ENCODE data around the gene RFC1.

The RFC1 gene

DNA sequence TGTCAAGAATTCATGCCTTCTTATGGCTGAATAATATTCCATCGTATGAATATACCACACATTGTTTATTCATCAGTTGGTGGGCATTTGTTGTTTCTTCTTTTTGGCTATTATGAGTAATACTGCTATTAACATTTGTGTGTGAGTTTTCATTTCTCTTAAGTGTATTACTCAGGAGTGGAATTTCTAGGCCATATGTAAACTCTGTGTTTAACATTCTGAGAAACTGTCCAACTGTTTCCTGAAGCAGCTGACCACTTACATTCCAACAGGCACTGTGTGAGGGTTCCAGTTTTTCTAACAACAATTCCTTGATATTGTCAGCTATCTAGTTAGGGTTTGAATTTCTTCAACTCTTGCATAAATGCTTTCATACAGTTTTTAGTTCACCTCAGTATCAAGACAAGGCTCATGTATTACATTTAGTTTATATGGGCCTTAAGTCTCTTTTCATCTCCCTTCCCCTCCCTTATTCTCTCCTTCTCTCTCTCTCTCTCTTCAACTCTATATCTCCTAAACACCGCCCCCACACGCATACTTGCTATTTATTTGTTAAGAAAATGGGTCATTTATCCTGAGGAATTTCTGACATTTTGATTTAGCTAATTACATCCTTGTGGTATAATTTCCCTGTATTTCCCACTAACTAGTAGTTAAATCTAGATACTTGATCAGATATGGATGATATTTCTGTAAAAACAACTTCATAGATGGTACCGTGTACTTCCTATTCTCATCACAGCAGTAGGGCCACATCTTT lies 106.4 kb downstream of the RFC1 start:
- no peak for FAIRE-seq
- DNase-seq (ENCODE audit: insufficient read length, low spot score): no peak
- TF ChIP-seq SPI1 (IDR thresholded peaks at IDR 0.05; ENCODE audit: low read depth, low read length): no peak
- no peak for TF ChIP-seq POLR2AphosphoS5 (IDR thresholded peaks at IDR 0.05; ENCODE audit: low read depth, low read length)
- no peak for TF ChIP-seq POLR2A (IDR thresholded peaks at IDR 0.05; ENCODE audit: low read depth, low read length)

DNA sequence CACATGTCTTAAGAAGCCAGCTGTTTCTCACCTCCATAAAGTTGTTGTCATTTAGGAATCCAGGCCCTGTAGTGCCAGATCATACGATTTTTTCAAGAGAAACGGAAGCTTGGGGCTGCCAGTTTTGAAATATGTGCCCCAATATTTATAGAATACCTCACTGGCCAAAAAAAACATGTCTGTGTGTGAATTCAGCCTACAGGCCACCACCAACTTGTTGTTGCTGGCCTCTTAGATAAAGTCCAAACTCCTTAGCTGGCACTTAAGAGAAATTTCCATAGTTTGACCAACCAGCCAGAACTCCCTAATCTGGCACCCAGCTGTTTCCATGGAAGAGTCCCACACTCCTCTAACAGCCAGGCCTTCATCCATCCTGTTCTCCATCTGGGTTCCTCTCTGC lies 109.7 kb downstream of the RFC1 start:
- no peak for TF ChIP-seq SPI1 (IDR thresholded peaks at IDR 0.05; ENCODE audit: low read depth, low read length)
- TF ChIP-seq POLR2AphosphoS5 (IDR thresholded peaks at IDR 0.05; ENCODE audit: low read depth, low read length): no peak
- no peak for TF ChIP-seq POLR2A (IDR thresholded peaks at IDR 0.05; ENCODE audit: low read depth, low read length)
- TF ChIP-seq PAX5 (IDR thresholded peaks at IDR 0.05; ENCODE audit: insufficient read depth, low read length, severe bottlenecking): no peak
- no peak for TF ChIP-seq POU2F2 (IDR thresholded peaks at IDR 0.05; ENCODE audit: low read depth, low read length)
- no peak for TF ChIP-seq TAF1 (IDR thresholded peaks at IDR 0.05; ENCODE audit: low read depth, low read length)
- no peak for DNase-seq (ENCODE audit: insufficient read length, low spot score)
- no peak for FAIRE-seq

DNA sequence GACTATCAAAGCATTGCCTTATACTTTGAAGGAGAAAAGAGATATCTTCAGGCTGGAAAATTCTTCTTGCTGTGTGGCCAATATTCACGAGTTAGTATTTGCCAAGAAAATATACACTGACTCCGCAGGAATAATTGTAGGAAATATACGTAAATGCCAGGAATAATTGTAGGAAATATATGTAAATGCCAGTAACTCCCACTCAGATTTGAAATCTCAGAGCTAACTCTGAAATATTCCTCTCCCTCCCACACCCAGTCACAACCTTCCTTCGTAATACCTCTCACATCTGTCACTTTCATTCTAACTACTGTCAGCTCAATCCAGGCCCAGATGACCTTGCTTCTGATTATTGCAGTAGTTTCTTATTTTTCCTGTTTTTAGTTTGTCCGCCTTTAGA lies 110.3 kb downstream of the RFC1 start:
- DNase-seq (ENCODE audit: insufficient read length, low spot score) (no peak), FAIRE-seq (peak; percentile 45)
- no peak for TF ChIP-seq PAX5 (IDR thresholded peaks at IDR 0.05; ENCODE audit: insufficient read depth, low read length, severe bottlenecking)
- TF ChIP-seq POLR2AphosphoS5 (IDR thresholded peaks at IDR 0.05; ENCODE audit: low read depth, low read length): no peak
- no peak for TF ChIP-seq TAF1 (IDR thresholded peaks at IDR 0.05; ENCODE audit: low read depth, low read length)
- no peak for TF ChIP-seq POLR2A (IDR thresholded peaks at IDR 0.05; ENCODE audit: low read depth, low read length)
- no peak for TF ChIP-seq POU2F2 (IDR thresholded peaks at IDR 0.05; ENCODE audit: low read depth, low read length)
- TF ChIP-seq SPI1 (IDR thresholded peaks at IDR 0.05; ENCODE audit: low read depth, low read length): no peak

DNA sequence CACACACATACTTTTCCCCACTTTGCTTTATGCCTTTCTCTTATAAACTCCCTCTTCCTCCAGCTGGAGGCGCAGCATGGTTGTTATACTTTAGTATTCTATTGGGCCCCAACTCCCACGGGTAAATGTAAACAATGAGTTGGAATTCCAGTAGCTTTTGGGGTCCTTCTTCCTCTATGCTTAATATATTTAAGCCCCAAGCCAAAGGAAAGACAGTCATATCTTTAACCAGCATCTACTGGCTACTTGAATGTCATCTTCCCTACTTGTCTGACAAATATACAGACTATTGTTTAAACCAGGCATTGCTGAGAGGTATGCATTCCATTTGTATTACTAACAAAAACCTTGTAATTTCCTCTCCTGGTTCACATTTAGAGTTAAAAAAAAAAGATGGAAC lies 110.9 kb downstream of the RFC1 start:
- FAIRE-seq (peak; percentile 40), DNase-seq (ENCODE audit: insufficient read length, low spot score) (no peak)
- TF ChIP-seq POU2F2 (IDR thresholded peaks at IDR 0.05; ENCODE audit: low read depth, low read length) (no peak), SPI1 (IDR thresholded peaks at IDR 0.05; ENCODE audit: low read depth, low read length) (no peak), POLR2A (IDR thresholded peaks at IDR 0.05; ENCODE audit: low read depth, low read length) (no peak), PAX5 (IDR thresholded peaks at IDR 0.05; ENCODE audit: insufficient read depth, low read length, severe bottlenecking) (no peak), POLR2AphosphoS5 (IDR thresholded peaks at IDR 0.05; ENCODE audit: low read depth, low read length) (no peak), TAF1 (IDR thresholded peaks at IDR 0.05; ENCODE audit: low read depth, low read length) (no peak)

DNA sequence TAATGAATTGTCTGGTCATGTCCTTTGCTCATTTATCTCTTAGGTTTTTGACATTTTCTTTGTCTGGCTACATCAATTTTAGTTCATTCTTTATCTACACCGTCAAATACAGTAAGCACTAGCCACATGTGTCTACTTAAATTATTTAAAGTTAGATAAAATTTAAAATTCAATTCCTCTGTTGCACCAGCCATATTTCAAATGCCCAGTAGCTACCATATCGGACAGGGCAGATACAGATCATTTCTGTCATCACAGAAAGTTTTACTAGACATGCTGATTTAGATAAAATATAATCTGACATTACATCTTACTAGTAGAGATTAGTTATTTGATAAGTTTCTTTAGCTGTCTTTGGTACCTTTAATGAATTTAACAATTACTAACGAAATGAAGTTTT lies 122.7 kb downstream of the RFC1 start:
- no peak for TF ChIP-seq POLR2AphosphoS5 (IDR thresholded peaks at IDR 0.05; ENCODE audit: low read depth, low read length)
- no peak for TF ChIP-seq PAX5 (IDR thresholded peaks at IDR 0.05; ENCODE audit: insufficient read depth, low read length, severe bottlenecking)
- no peak for TF ChIP-seq SPI1 (IDR thresholded peaks at IDR 0.05; ENCODE audit: low read depth, low read length)
- no peak for TF ChIP-seq POU2F2 (IDR thresholded peaks at IDR 0.05; ENCODE audit: low read depth, low read length)
- no peak for TF ChIP-seq TAF1 (IDR thresholded peaks at IDR 0.05; ENCODE audit: low read depth, low read length)
- no peak for TF ChIP-seq POLR2A (IDR thresholded peaks at IDR 0.05; ENCODE audit: low read depth, low read length)
- DNase-seq (ENCODE audit: insufficient read length, low spot score): no peak
- no peak for FAIRE-seq

Measured in GM12891 (cell line).